ENCODE data around the gene RMND5B. TPM values are rescaled to one million over a fixed set of nuclear protein-coding genes. Genes with fewer than 3 reads are reported as not detected.

The RMND5B gene
- total and polyA plus RNA-seq, 10 of the 15 experiments (the other 5 are each of a cell fraction or from before 2014, with no cell fraction given), result 1.6 to 50.7 (median 30.9) TPM

GRCh38 chr5:178153530-178154340 lies 22.9 kb downstream of the RMND5B start, which contains the start of gene NHP2 (continued):
- TF ChIP-seq SP1 (IDR thresholded peaks at IDR 0.05; ENCODE audit: low read depth, low read length) (peak; percentile 90), CREB1 (IDR thresholded peaks at IDR 0.05; ENCODE audit: low read depth) (peak; percentile 98), SMAD5 (IDR thresholded peaks at IDR 0.05; ENCODE audit: low read depth) (no peak), GATAD2B (conservative IDR thresholded peaks at IDR 0.05; ENCODE audit: low read depth) (0 out of 2 replicates have a peak, but pooled peaks have one; percentile 34), KLF5 (IDR thresholded peaks at IDR 0.05; ENCODE audit: partially characterized antibody) (no peak), ZNF384 (IDR thresholded peaks at IDR 0.05; ENCODE audit: borderline replicate concordance, low read depth, low read length) (peak; percentile 7; the same call in 1 of the 2 replicates), MTA3 (IDR thresholded peaks at IDR 0.05; ENCODE audit: borderline replicate concordance, low read length) (no peak), MAX (IDR thresholded peaks at IDR 0.05; ENCODE audit: low read depth, low read length) (peak; percentile 87), RELA (IDR thresholded peaks at IDR 0.05; ENCODE audit: borderline replicate concordance, partially characterized antibody) (peak; percentile 5), RFX5 (IDR thresholded peaks at IDR 0.05; ENCODE audit: low read depth, low read length) (peak; percentile 78), NFXL1 (IDR thresholded peaks at IDR 0.05; ENCODE audit: borderline replicate concordance) (no peak)

- SMC1A ChIA-PET (ENCODE audit: uncharacterized antibody, unreplicated experiment), result no interaction called here
These were observed 24.3 kb downstream of the RMND5B start for GRCh38 chr5:178155065-178155464.

More at GRCh38 chr5:178155065-178155464, 24.3 kb downstream of the RMND5B start:
- in situ Hi-C loops (cut with MboI) (no loop called here), intact Hi-C loops (cut with micrococcal nuclease; ENCODE audit: unreplicated experiment) (no loop called here)
- no peaks in the 10 kb centered on the region for H4K20me1 ChIP-seq (ENCODE audit: control insufficient read depth, insufficient read depth)
- RAD21 ChIA-PET (ENCODE audit: unreplicated experiment), result interaction anchor here (0.6 to 0.9 kb wide), 2 partner anchors 77 to 839 kb away, joined by 3 read pairs; no protein-coding TSS in a partner anchor
- H3K4me3 ChIP-seq, result no peak overlapping the region
- DNase-seq (ENCODE audit: low read depth, low spot score), result no peak
- TF ChIP-seq POLR2AphosphoS5 (IDR thresholded peaks at IDR 0.05; ENCODE audit: low read length) (no peak), EED (IDR thresholded peaks at IDR 0.05; ENCODE audit: low read depth) (no peak), ZNF207 (IDR thresholded peaks at IDR 0.05; ENCODE audit: borderline replicate concordance) (no peak), NR2C2 (IDR thresholded peaks at IDR 0.05; ENCODE audit: borderline replicate concordance, control insufficient read depth, insufficient read length, low read depth) (no peak)
- POLR2A ChIA-PET, result interaction anchor here (0.9 kb wide), 1 partner anchor 92 kb away, joined by 4 read pairs; no protein-coding TSS in a partner anchor
- peaks cover 5% of the 10 kb centered on the region; the same call in 1 of the 2 replicates for H3K4me1 ChIP-seq (ENCODE audit: control insufficient read depth, insufficient read depth, low read length)
- no peaks in the 10 kb centered on the region for H3K9me3 ChIP-seq (replicated peaks; ENCODE audit: control insufficient read depth, insufficient read depth, low read length)
- ATAC-seq, result no peak
- peaks cover 4% of the 10 kb centered on the region in 2 experiments; a peak in 3 of 4 replicates for H3K36me3 ChIP-seq (ENCODE audit: control insufficient read depth in 2 of 2, insufficient read depth in 2 of 2, low read length in 1 of 2)
- no TSS peak for BruUV-seq (replicated peaks)
- H3K27me3 ChIP-seq (replicated peaks in 1 of 2; ENCODE audit: control insufficient read depth in 2 of 2, insufficient read depth in 2 of 2, low read length in 1 of 2), result no peaks in the 10 kb centered on the region
- H3K79me2 ChIP-seq (ENCODE audit: control insufficient read depth, insufficient read depth, low read length), result peaks cover 15% of the 10 kb centered on the region
- H2AFZ ChIP-seq (ENCODE audit: control insufficient read depth, low read depth, low read length), result no peak overlapping the region
- H3K9ac ChIP-seq (ENCODE audit: control insufficient read depth, insufficient read depth, low read length), result no peak overlapping the region
- H3K27ac ChIP-seq (ENCODE audit: control insufficient read depth, insufficient read depth), result no peak overlapping the region
- no peak overlapping the region for H3K4me2 ChIP-seq (ENCODE audit: control insufficient read depth, insufficient read depth)
- 55% methylated on average over 8 of the region's 8 CpGs for WGBS (ENCODE audit: insufficient coverage, insufficient replicate concordance, low lambda C conversion rate, missing lambda C conversion rate)
- no peak for FAIRE-seq
- CTCF ChIA-PET, result interaction anchor here (1.1 to 5.4 kb wide), 3 partner anchors 9 to 80 kb away, joined by 3 to 39 read pairs (median 4); no protein-coding TSS in a partner anchor

Measured in GM12878 (cell line).